Activated T-cell treated with anti-CD3 and anti-CD28 coated beads for 1 hour (primary cell): ENCODE data around the gene RND2.
A peak's percentile ranks its signal among the peaks of the same experiment; 100 is the strongest.
"Not testable (repeated sequence)": the region's sequence is repeated elsewhere in the genome, so short reads cannot be mapped to it uniquely, and the experiment has no call there.

Source experiments
- DNase-seq: peaks from one replicate; pipeline ENCODE4 v3.0.0-alpha.2; 2020; ENCODE audit warnings: low read depth

Gene RND2

GRCh38 chr17:43024407-43025289 is at the start of gene RND2:
RND2 (plus strand) TSS chr17:43025231; CDS start chr17:43025348, 117 bp downstream.
- peak; percentile 67 for DNase-seq

GRCh38 chr17:42975265-42975664 is 49.8 kb upstream of the RND2 start:
- DNase-seq, result no peak

- DNase-seq, result not testable (repeated sequence)
These were observed 49.3 kb upstream of the RND2 start for GRCh38 chr17:42975701-42976100.

- DNase-seq, result no peak
These were observed 45.3 kb upstream of the RND2 start, which contains the start of gene PTGES3L for GRCh38 chr17:42979511-42980273. PTGES3L (minus strand) TSS chr17:42980080; CDS start chr17:42980053, 27 bp downstream.

- peak; percentile 88 for DNase-seq
These were observed 44.7 kb upstream of the RND2 start, which contains the start of gene RUNDC1 for GRCh38 chr17:42980274-42980765. RUNDC1 (plus strand) TSS chr17:42980565; CDS start chr17:42980577, 12 bp downstream.

- DNase-seq, result peak; percentile 23
These were observed 44.1 kb upstream of the RND2 start for GRCh38 chr17:42980766-42981397.

GRCh38 chr17:42982266-42982665 is 42.8 kb upstream of the RND2 start:
- DNase-seq, result no peak

- no peak for DNase-seq
These were observed 39.8 kb upstream of the RND2 start for GRCh38 chr17:42985225-42985624.

- DNase-seq, result no peak
These were observed 35.9 kb upstream of the RND2 start for GRCh38 chr17:42989141-42989540.

GRCh38 chr17:42989726-42990652 is 35.0 kb upstream of the RND2 start:
- no peak for DNase-seq

- no peak for DNase-seq
These were observed 33.6 kb upstream of the RND2 start for GRCh38 chr17:42991471-42991870.

- no peak for DNase-seq
These were observed 32.2 kb upstream of the RND2 start for GRCh38 chr17:42992872-42993271.

GRCh38 chr17:42993913-42994312 is 31.1 kb upstream of the RND2 start:
- DNase-seq, result not testable (repeated sequence)

- DNase-seq, result no peak
These were observed 27.5 kb upstream of the RND2 start for GRCh38 chr17:42997390-42997983.

- peak; percentile 93 for DNase-seq
These were observed 26.8 kb upstream of the RND2 start, which contains the start of gene RPL27 for GRCh38 chr17:42997984-42998938. RPL27 (plus strand) TSS chr17:42998419; CDS start chr17:42998751, 332 bp downstream.

GRCh38 chr17:42999003-42999525 is 26.0 kb upstream of the RND2 start:
- DNase-seq, result no peak

GRCh38 chr17:43000894-43001293 is 24.1 kb upstream of the RND2 start:
- DNase-seq, result not testable (repeated sequence)

GRCh38 chr17:43003542-43004172 is 21.4 kb upstream of the RND2 start:
- no peak for DNase-seq
